SU-DHL-6 (cell line): Measurements from ENCODE around the gene VPS35.

ENCODE experiments used
- H2AFZ ChIP-seq: fragments of 200-600 bp; sonication (generic); 2 replicates; pipeline ENCODE4 v1.6.1; 2014; ENCODE audit warnings: low read depth, mild to moderate bottlenecking, moderate library complexity, mixed read lengths, antibody characterized with exemption, low read length; ENCODE audit not compliant: severe bottlenecking
- H3F3A ChIP-seq: fragments of 200-600 bp; shearing (Covaris generic); 2 replicates; pipeline ENCODE4 v1.6.0; 2016; ENCODE audit warnings: antibody characterized with exemption, mild to moderate bottlenecking; ENCODE audit not compliant: insufficient read depth
- H3K27ac ChIP-seq: fragments of 200-600 bp; sonication (generic); 2 replicates; pipeline ENCODE4 v1.5.1; 2016; ENCODE audit warnings: low read depth, mild to moderate bottlenecking, low read length, moderate library complexity, mixed read lengths
- H3K27me3 ChIP-seq: fragments of 200-600 bp; sonication (generic), shearing (Covaris generic); 2 replicates; pipeline ENCODE4 v1.6.0; 2014; ENCODE audit warnings: mild to moderate bottlenecking, low read length
- H3K36me3 ChIP-seq: fragments of 200-600 bp; sonication (generic); 2 replicates; pipeline ENCODE4 v1.6.1; 2014; ENCODE audit warnings: mild to moderate bottlenecking, low read length, mixed read lengths
- H3K4me2 ChIP-seq: fragments of 300-600, 200-600 bp; shearing (Covaris generic), sonication (generic); 2 replicates; pipeline ENCODE4 v1.6.0; 2014; ENCODE audit warnings: low read length, low read depth, mild to moderate bottlenecking; ENCODE audit not compliant: poor library complexity, severe bottlenecking
- H3K4me3 ChIP-seq: fragments of 200-600 bp; sonication (generic); 2 replicates; pipeline ENCODE4 v1.5.1; 2014; ENCODE audit warnings: antibody characterized with exemption, low read length, mild to moderate bottlenecking, mixed read lengths; ENCODE audit not compliant: insufficient read depth, poor library complexity, severe bottlenecking
- H3K79me2 ChIP-seq: fragments of 200-600 bp; sonication (generic); 2 replicates; pipeline ENCODE4 v1.6.1; 2014; ENCODE audit warnings: mild to moderate bottlenecking, low read length, moderate library complexity; ENCODE audit not compliant: insufficient read depth
- H3K9ac ChIP-seq: fragments of 200-600 bp; sonication (generic); 2 replicates; pipeline ENCODE4 v1.7.0; 2014; ENCODE audit warnings: mild to moderate bottlenecking, low read length
- H3K9me2 ChIP-seq: fragments of 200-600 bp; sonication (generic); replicated peaks from 2 replicates; pipeline ENCODE4 v1.6.1; 2014; ENCODE audit warnings: low read length; ENCODE audit not compliant: insufficient read depth
- H3K9me3 ChIP-seq: fragments of 200-600 bp; sonication (generic); 2 replicates; pipeline ENCODE4 v1.6.1; 2014; ENCODE audit warnings: low read length, mixed read lengths; ENCODE audit not compliant: insufficient read depth
- H4K20me1 ChIP-seq: fragments of 200-600 bp; sonication (generic); 2 replicates; pipeline ENCODE4 v1.6.1; 2014; ENCODE audit warnings: low read depth, mild to moderate bottlenecking, antibody characterized with exemption, low read length, moderate library complexity, mixed read lengths
- EZH2phosphoT487 ChIP-seq: fragments of 200-600 bp; sonication (generic), shearing (Covaris generic); conservative IDR thresholded peaks from 2 replicates; pipeline ENCODE4 v1.6.1; 2018; ENCODE audit warnings: mild to moderate bottlenecking, antibody characterized with exemption, low read length, moderate library complexity, mixed read lengths
- TF ChIP-seq, protein P1 (sequence below): fragments of 200-600 bp; sonication (generic); IDR thresholded peaks from one replicate; pipeline ENCODE4 v1.5.1; 2017; ENCODE audit warnings: antibody characterized with exemption, mild to moderate bottlenecking, low read length, moderate library complexity; ENCODE audit not compliant: insufficient read depth, poor library complexity, severe bottlenecking

The VPS35 gene

GRCh38 chr16:46721885-46722284, 32.9 kb upstream of the VPS35 start:
- no peak for TF ChIP-seq EZH2phosphoT487
- TF ChIP-seq, protein P1, sequence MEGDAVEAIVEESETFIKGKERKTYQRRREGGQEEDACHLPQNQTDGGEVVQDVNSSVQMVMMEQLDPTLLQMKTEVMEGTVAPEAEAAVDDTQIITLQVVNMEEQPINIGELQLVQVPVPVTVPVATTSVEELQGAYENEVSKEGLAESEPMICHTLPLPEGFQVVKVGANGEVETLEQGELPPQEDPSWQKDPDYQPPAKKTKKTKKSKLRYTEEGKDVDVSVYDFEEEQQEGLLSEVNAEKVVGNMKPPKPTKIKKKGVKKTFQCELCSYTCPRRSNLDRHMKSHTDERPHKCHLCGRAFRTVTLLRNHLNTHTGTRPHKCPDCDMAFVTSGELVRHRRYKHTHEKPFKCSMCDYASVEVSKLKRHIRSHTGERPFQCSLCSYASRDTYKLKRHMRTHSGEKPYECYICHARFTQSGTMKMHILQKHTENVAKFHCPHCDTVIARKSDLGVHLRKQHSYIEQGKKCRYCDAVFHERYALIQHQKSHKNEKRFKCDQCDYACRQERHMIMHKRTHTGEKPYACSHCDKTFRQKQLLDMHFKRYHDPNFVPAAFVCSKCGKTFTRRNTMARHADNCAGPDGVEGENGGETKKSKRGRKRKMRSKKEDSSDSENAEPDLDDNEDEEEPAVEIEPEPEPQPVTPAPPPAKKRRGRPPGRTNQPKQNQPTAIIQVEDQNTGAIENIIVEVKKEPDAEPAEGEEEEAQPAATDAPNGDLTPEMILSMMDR, result no peak
- no peaks in the 10 kb centered on the region for H3F3A ChIP-seq
- H3K27me3 ChIP-seq, result no peaks in the 10 kb centered on the region

GRCh38 chr16:46720619-46721018, 31.6 kb upstream of the VPS35 start:
- Histone ChIP-seq H3K9me2 (no peaks in the 10 kb centered on the region), H3K79me2 (no peaks in the 10 kb centered on the region), H3K27ac (no peak overlapping the region)

More at GRCh38 chr16:46721885-46722284, 32.9 kb upstream of the VPS35 start:
- H4K20me1 ChIP-seq, result no peaks in the 10 kb centered on the region
- no peak overlapping the region for H3K4me2 ChIP-seq
- H3K79me2 ChIP-seq, result no peaks in the 10 kb centered on the region
- H3K9me3 ChIP-seq, result peaks cover 10% of the 10 kb centered on the region; the same call in 1 of the 2 replicates
- no peak overlapping the region for H3K9ac ChIP-seq
- no peak overlapping the region for H3K27ac ChIP-seq
- H3K9me2 ChIP-seq, result no peaks in the 10 kb centered on the region
- no peak overlapping the region for H2AFZ ChIP-seq
- no peak overlapping the region for H3K4me3 ChIP-seq
- H3K36me3 ChIP-seq, result no peaks in the 10 kb centered on the region

GRCh38 chr16:46719528-46719927, 30.6 kb upstream of the VPS35 start:
- Histone ChIP-seq H3K4me2 (no peak overlapping the region), H3F3A (no peaks in the 10 kb centered on the region), H2AFZ (no peak overlapping the region), H3K9me2 (no peaks in the 10 kb centered on the region), H3K9ac (no peak overlapping the region), H3K4me3 (no peak overlapping the region), H3K27ac (no peak overlapping the region), H4K20me1 (no peaks in the 10 kb centered on the region), H3K79me2 (no peaks in the 10 kb centered on the region), H3K9me3 (peaks cover 4% of the 10 kb centered on the region; the same call in 1 of the 2 replicates), H3K27me3 (no peaks in the 10 kb centered on the region), H3K36me3 (no peaks in the 10 kb centered on the region)
- TF ChIP-seq, protein P1, result no peak
- no peak for TF ChIP-seq EZH2phosphoT487

More at GRCh38 chr16:46720619-46721018, 31.6 kb upstream of the VPS35 start:
- no peaks in the 10 kb centered on the region for H3F3A ChIP-seq
- H2AFZ ChIP-seq, result no peak overlapping the region
- peaks cover 6% of the 10 kb centered on the region; the same call in 1 of the 2 replicates for H3K9me3 ChIP-seq
- no peak overlapping the region for H3K4me3 ChIP-seq
- H3K27me3 ChIP-seq, result no peaks in the 10 kb centered on the region
- no peak overlapping the region for H3K9ac ChIP-seq
- no peak overlapping the region for H3K4me2 ChIP-seq
- H3K36me3 ChIP-seq, result no peaks in the 10 kb centered on the region
- TF ChIP-seq, protein P1, result no peak
- TF ChIP-seq EZH2phosphoT487, result no peak
- no peaks in the 10 kb centered on the region for H4K20me1 ChIP-seq
